Amniotic stem cell (primary cell): Measurements from ENCODE around the gene CLEC10A.

ENCODE experiments used
- DNase-seq: peaks from one replicate; lab custom pipeline; 2025; lab: John Stamatoyannopoulos, UW

Gene CLEC10A

DNA sequence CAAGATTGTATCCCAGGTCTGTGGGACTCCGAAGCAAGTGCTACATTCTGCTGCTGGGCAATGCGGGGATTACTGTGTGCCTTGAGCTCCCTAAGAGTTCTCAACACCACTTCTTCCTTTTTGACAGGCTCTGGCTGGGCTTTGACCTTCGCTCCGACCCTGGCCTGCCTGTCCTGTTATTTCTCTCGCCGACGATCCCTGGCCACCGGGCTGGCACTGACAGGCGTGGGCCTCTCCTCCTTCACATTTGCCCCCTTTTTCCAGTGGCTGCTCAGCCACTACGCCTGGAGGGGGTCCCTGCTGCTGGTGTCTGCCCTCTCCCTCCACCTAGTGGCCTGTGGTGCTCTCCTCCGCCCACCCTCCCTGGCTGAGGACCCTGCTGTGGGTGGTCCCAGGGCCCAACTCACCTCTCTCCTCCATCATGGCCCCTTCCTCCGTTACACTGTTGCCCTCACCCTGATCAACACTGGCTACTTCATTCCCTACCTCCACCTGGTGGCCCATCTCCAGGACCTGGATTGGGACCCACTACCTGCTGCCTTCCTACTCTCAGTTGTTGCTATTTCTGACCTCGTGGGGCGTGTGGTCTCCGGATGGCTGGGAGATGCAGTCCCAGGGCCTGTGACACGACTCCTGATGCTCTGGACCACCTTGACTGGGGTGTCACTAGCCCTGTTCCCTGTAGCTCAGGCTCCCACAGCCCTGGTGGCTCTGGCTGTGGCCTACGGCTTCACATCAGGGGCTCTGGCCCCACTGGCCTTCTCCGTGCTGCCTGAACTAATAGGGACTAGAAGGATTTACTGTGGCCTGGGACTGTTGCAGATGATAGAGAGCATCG, 41.8 kb downstream of the CLEC10A start:
- DNase-seq = no peak

DNA sequence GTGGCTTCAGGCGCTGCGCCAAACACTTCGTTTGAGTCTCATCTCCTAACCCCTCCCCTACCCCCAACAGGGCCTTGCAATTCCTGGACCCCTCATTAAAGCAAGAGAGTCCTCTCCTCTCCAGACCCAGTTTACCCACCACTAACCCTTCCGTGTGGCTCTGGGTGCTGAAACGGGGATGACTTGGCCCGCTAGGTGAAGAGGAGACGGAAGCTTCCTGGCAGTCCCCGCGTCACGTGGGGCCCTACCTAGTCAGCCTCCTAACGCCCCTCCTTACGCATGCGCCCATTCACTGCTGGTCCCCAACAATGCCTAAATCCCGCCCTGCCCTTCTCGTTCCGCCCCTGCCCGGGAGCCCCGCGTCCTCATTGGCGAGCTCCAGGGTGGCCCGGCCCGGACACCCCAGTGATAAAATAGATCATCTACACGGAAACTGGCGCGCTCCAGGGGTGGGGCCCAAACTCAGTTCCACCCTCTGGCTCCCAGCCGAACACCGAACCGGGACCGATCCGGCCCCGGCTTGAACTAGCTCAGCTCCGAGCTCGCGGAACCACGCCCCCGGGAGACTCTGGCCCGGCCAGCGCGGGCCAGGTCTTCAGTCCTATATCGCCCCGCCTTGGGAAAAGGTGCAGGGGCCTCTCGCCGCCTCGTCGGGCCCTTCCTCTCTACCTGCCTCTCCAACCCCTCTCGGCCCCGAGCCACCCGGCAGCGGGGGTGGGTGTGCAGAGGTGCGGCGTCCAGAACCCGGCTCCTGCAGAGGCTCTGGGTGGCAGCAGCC, 44.3 kb downstream of the CLEC10A start, which contains the start of gene SLC16A13:
Gene SLC16A13 (plus strand): TSS at position 425 of the 778 bp plus-strand sequence. CDS start 368 bp downstream, outside the sequence.
- DNase-seq = peak; percentile 67

DNA sequence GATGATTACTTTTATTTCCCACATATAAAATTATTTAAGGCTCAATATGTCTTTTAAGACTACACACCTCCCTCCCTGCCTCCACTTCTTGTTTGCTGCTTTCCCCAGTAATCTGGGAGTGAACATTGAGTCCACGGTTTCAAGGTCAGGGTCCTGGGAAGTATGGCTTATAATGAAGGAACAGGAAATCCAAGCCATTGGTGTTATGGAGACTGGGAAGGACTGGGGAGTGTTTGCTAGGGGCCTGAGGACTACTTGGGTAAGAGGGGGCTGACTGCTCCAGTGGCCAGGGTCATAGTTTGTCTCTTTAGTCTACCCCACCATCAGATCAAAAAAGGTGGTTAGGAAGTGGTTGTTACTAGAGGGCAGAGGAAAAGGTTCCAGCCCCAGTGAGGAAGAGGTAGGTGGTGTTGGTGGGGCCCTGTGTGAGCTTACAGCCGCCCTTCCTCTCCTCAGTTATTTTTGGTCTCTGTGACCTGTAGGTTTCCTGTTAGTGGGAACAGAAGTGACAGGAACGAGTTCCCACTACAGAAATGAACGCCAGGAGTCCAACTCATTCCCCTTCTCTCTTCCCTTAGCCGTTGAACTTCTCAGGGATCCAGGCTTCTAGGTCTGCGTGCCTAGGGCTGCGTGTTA, 45.0 kb downstream of the CLEC10A start:
- no peak for DNase-seq

DNA sequence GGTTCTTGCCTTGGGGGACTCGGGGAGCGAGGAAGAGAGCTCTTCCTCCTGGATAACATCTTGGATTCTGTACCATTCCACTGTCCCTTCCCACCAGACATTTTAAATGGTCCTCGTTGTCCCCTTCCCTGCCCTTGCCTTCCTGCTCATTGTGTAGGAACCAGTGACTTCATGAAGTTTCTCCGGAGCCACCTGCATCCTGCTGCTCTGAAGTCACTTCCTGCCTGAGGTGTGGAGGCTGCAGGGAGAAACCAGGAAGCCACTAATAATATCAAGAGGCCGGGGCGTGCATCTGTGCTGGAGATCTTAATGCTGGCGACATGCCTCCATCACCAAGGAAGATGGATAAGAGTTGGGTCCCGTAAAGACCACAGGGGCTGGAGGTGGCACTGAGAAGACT, 50.4 kb downstream of the CLEC10A start:
- no peak for DNase-seq

DNA sequence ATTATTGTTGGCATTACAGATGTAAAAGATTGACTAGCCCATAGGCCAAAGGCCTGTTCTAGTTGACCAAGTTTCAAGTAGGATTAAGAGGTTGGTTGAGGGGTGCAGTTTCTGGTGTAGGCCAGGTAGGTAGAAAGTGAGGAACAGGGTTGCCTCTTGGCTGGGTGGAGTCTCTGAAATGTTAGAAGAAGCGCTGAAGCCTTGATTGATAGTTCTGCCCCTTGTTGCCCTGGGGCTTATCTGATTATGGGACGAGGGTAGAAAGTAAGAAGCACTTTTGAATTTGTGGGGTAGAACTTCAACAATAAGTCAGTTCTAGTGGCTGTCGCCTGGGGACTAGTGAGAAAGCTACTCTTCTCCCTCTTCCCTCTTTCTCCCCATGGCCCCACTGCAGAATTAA, 51.0 kb downstream of the CLEC10A start:
- DNase-seq = no peak

DNA sequence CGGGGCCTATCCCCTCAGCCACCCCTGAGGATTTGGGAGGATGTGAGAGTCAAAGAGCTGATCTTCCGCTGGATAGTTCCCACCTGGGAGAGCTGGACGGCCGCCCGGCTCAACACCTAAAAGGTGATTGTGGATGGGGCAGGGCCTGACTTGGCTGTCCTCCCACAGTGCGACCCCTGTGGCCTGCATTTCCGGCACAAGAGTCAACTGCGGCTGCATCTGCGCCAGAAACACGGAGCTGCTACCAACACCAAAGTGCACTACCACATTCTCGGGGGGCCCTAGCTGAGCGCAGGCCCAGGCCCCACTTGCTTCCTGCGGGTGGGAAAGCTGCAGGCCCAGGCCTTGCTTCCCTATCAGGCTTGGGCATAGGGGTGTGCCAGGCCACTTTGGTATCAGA, 52.7 kb downstream of the CLEC10A start:
- no peak for DNase-seq

DNA sequence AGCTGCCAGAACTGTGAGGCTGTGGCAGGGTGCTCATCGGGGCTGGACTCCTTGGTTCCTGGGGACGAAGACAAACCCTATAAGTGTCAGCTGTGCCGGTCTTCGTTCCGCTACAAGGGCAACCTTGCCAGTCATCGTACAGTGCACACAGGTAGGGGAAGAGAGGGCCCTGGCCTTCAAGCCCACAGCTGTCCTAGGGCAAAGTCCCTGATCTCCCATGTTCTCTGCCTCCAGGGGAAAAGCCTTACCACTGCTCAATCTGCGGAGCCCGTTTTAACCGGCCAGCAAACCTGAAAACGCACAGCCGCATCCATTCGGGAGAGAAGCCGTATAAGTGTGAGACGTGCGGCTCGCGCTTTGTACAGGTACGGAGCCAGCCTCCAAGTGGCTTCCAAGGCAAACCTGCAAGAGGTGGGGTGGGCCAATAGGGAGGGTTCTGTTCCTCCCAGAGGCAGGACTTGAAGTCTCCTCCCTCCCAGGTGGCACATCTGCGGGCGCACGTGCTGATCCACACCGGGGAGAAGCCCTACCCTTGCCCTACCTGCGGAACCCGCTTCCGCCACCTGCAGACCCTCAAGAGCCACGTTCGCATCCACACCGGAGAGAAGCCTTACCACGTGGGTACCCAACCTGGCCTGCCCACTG, 53.5 kb downstream of the CLEC10A start:
- no peak for DNase-seq

DNA sequence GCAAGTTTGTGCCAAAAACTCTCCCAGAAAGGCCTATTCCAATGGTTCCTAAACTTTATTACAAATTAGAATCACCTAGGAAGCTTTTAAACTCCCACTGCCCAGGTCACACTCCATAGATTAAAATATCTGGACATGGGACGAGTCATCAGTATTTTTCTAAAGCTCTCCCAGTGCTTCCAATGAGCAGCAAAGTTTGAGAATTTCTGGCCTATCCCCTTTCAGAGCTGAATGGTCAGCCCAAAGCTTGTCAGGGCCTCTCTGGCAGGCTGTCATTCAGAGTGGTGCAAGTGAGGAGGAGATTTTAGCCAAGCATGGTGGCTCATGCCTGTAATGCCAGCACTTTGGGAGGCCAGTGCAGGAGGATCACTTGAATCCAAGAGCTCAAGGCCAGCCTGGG, 54.8 kb downstream of the CLEC10A start:
- no peak for DNase-seq
